Measurements from ENCODE around the gene AGTR1. TPM values are rescaled to one million over a fixed set of nuclear protein-coding genes. Genes with fewer than 3 reads are reported as not detected.

Gene AGTR1
- total and polyA plus RNA-seq, 2 of the 13 experiments (the other 11 are each of a cell fraction or from before 2014, with no cell fraction given), result 0.64 to 1.5 TPM

GRCh38 chr3:148709560-148710253, 12.0 kb downstream of the AGTR1 start (continued):
- TF ChIP-seq SKI (IDR thresholded peaks at IDR 0.05; ENCODE audit: partially characterized antibody) (no peak), RCOR2 (CRISPR knock-in tag; IDR thresholded peaks at IDR 0.05) (peak; percentile 53; the same call in 1 of the 2 replicates), ZNF143 (CRISPR knock-in tag; IDR thresholded peaks at IDR 0.05) (no peak), ZNF354B (CRISPR knock-in tag; IDR thresholded peaks at IDR 0.05) (no peak), ZNF792 (CRISPR knock-in tag; IDR thresholded peaks at IDR 0.05) (no peak), SCMH1 (CRISPR knock-in tag; IDR thresholded peaks at IDR 0.05; ENCODE audit: borderline replicate concordance) (no peak), SNRNP70 (IDR thresholded peaks at IDR 0.05; ENCODE audit: low read depth, low read length) (no peak), RAD21 (CRISPR knock-in tag; IDR thresholded peaks at IDR 0.05) (no peak), ZNF34 (CRISPR knock-in tag; IDR thresholded peaks at IDR 0.05; ENCODE audit: borderline replicate concordance) (no peak), ZNF563 (CRISPR knock-in tag; IDR thresholded peaks at IDR 0.05) (no peak), CEBPG (CRISPR knock-in tag; IDR thresholded peaks at IDR 0.05) (0 out of 2 replicates have a peak, but pooled peaks have one; percentile 32), ZNF431 (CRISPR knock-in tag; IDR thresholded peaks at IDR 0.05; ENCODE audit: borderline replicate concordance, low read depth) (no peak), ZNF3 (CRISPR knock-in tag; IDR thresholded peaks at IDR 0.05) (no peak), RBFOX2 (IDR thresholded peaks at IDR 0.05; ENCODE audit: low read depth, low read length) (no peak), ZSCAN21 (CRISPR knock-in tag; IDR thresholded peaks at IDR 0.05; ENCODE audit: borderline replicate concordance) (no peak), BCL3 (CRISPR knock-in tag; IDR thresholded peaks at IDR 0.05) (no peak), ZNF17 (CRISPR knock-in tag; IDR thresholded peaks at IDR 0.05) (no peak), NFYC (CRISPR knock-in tag; IDR thresholded peaks at IDR 0.05) (no peak), ZFYVE20 (CRISPR knock-in tag; IDR thresholded peaks at IDR 0.05; ENCODE audit: borderline replicate concordance, low read depth) (no peak), ZSCAN20 (CRISPR knock-in tag; IDR thresholded peaks at IDR 0.05; ENCODE audit: borderline replicate concordance) (no peak), SMARCC2 (IDR thresholded peaks at IDR 0.05) (peak; percentile 58; the same call in 1 of the 2 replicates), RFX3 (CRISPR knock-in tag; IDR thresholded peaks at IDR 0.05) (no peak), ZBTB14 (CRISPR knock-in tag; IDR thresholded peaks at IDR 0.05) (no peak), SOX13 (IDR thresholded peaks at IDR 0.05) (no peak), SOX13 (CRISPR knock-in tag; conservative IDR thresholded peaks at IDR 0.05 in 1 of 2, IDR thresholded peaks at IDR 0.05 in 1 of 2) (peak in 1 of 2 experiments; percentile 62; a peak in 2 of 4 replicates), BRD4 (CRISPR knock-in tag; IDR thresholded peaks at IDR 0.05) (no peak), KLF6 (CRISPR knock-in tag; IDR thresholded peaks at IDR 0.05) (no peak)
